Head of caudate nucleus (tissue), 42 donors: Measurements from ENCODE around the gene FAM216A.
"Not testable (repeated sequence)": the region's sequence is repeated elsewhere in the genome, so short reads cannot be mapped to it uniquely, and the experiment has no call there.

Experiments used
- DNase-seq, 42 donors: peaks; one replicate each; pipeline versions ENCODE4 v3.0.0 to v3.0.0-alpha.2; 2020 to 2021; ENCODE audit warnings: mixed read lengths in 7 of 42
- intact Hi-C: fragments of 100-400 bp; cut with DNase I; formaldehyde crosslinking; loops from one replicate; pipeline ENCODE4 v1.15.0; 2022

FAM216A gene, protein sequence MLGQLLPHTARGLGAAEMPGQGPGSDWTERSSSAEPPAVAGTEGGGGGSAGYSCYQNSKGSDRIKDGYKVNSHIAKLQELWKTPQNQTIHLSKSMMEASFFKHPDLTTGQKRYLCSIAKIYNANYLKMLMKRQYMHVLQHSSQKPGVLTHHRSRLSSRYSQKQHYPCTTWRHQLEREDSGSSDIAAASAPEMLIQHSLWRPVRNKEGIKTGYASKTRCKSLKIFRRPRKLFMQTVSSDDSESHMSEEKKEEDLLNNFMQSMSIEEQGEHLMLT

DNA sequence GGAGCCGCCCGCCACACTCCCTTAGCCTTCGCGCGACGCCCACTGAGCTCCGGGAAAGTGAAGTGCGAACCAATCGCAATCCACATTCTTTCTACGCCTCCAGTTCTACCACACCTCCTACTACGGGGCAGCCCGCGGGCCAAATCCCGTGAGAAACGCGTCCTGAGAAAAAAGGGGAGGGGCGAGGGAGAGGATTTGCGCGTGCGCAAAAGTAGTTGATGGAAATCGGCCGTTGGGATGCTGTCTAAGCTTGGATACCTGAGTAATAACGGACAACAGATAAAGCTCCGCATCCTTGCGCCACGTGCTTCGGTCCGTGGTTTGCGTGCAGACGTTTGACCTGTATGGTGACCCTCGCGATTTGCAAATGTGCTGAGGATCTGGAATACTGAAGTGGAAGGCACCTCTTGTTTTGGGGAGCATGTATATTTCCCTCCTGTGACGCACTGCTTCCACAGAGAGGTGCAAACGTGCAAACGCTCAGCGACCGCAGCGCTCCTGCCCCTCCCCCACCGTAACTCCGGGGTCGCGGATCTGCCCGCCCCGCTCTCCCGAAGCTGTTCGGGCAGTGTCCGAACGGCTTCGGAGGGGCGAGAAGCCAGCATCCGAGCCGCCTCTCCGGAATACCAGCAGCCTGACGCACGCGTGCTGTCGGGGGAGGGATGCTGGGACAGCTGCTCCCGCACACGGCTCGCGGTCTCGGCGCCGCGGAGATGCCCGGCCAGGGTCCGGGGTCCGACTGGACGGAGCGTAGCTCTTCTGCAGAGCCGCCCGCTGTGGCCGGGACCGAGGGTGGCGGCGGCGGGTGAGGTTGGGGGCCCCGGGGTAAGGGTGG lies at the start of gene FAM216A, which contains the start of gene GPN3:
Gene FAM216A, plus strand, starts transcription at position 632 of the 835 bp plus-strand sequence. Its CDS starts 31 bp downstream, at position 663.
Gene GPN3, minus strand, starts transcription at position 44 of the 835 bp plus-strand sequence. CDS start 54 bp downstream, outside the sequence.
- peak; percentile 93 to 99 (median 97) for DNase-seq
- intact Hi-C loops = loop anchor here (1.0 to 5.0 kb wide), 2 partner anchors 34 to 114 kb away; partner anchors contain the start of genes PPTC7, RAD9B and VPS29

- DNase-seq, intact Hi-C loops: not testable (repeated sequence)
Observed at GRCh38 chr12:110420644-110421043, 48.0 kb upstream of the FAM216A start.

GRCh38 chr12:110421159-110421661 lies 47.4 kb upstream of the FAM216A start:
- no peak for DNase-seq
- intact Hi-C loops = no loop called here

GRCh38 chr12:110421701-110422100 lies 46.9 kb upstream of the FAM216A start:
- no peak for DNase-seq
- intact Hi-C loops = no loop called here

GRCh38 chr12:110424237-110424636 lies 44.4 kb upstream of the FAM216A start:
- intact Hi-C loops = no loop called here
- DNase-seq = no peak

GRCh38 chr12:110426406-110426805 lies 42.2 kb upstream of the FAM216A start:
- intact Hi-C loops = no loop called here

DNA sequence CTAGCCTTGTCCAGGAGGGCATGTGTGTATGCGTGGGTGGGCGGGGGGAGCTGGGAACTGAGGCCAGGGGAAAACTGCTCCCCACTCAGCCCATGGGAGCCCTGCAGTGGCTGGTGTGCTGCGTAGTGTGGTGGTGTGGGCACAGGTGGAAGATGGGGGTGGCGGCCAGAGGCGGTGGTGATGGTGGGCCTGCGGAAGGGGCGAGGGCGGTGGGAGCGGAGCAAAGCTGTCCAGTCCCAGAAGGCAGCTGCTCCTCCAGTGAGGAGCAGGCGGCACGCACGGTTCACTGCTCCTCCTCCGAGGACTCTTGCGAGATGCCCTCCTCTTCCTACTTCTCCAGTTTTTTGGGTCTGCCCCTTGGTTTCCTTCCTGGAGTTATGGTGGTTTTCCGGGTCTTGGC lies 39.0 kb upstream of the FAM216A start:
- not testable (repeated sequence) for DNase-seq

More at GRCh38 chr12:110426406-110426805, 42.2 kb upstream of the FAM216A start:
- no peak for DNase-seq

GRCh38 chr12:110431957-110432587 lies 36.6 kb upstream of the FAM216A start:
- peak in 1 of 42 donors; percentile 41 for DNase-seq
- intact Hi-C loops = loop anchor here (5.0 to 10.0 kb wide), 2 partner anchors 147 to 325 kb away; partner anchors contain the start of gene ATP2A2

More for the DNA sequence above, 39.0 kb upstream of the FAM216A start:
- intact Hi-C loops = loop anchor here (5.0 to 10.0 kb wide), 2 partner anchors 145 to 322 kb away; partner anchors contain the start of gene ATP2A2

DNA sequence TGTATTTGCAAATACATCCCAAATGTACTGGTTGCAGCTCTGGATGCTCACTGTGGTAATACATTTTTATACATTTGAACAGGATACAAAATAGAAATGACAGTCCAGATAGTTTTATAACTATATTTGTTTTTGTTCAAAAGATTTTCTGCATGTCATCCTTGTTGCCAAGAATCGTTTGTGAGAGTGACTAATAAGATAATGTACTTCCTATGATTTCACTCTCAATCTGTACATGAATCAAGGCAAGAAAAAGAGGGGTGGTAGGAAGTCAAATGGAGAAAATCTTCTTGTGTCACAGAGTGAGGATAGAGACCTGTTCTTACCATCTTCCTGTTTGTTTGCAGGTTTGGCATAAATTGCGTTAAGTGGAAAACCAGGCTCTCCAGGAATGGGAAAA lies 32.4 kb upstream of the FAM216A start:
- no peak for DNase-seq

GRCh38 chr12:110444455-110444854 lies 24.2 kb upstream of the FAM216A start:
- no peak for DNase-seq

More for the DNA sequence above, 32.4 kb upstream of the FAM216A start:
- intact Hi-C loops = loop anchor here (10.0 kb wide), 1 partner anchor 151 kb away; the partner anchor contains the start of gene ATP2A2

GRCh38 chr12:110449799-110450497 lies 18.7 kb upstream of the FAM216A start, which contains the start of gene ARPC3:
TSS of gene ARPC3 (minus strand) at chr12:110450337. CDS start at chr12:110450260, 77 bp downstream.
- peak; percentile 88 to 98 (median 95) for DNase-seq

More at GRCh38 chr12:110444455-110444854, 24.2 kb upstream of the FAM216A start:
- intact Hi-C loops = no loop called here

DNA sequence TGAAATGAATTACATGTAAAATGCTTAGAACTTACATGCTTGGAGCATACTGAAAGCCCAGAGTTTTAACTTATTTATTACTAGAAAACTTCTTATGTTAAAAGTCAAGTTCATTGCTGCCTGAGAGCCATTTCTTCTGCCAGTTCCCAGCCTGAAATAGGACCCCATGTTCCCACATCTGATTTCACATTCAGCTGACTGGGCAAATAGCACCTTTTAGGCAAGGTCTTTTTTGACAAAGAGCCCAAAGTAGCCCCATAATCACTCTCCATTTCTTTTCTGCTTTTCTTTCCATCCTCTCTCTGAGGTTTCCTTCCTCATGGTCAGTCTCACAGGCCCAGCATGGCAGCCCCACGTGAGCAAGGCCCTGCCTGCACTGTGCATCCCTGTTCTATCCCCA lies 17.4 kb upstream of the FAM216A start:
- peak in 1 of 42 donors; percentile 38 for DNase-seq
- intact Hi-C loops = loop anchor here (5.0 kb wide), 1 partner anchor 151 kb away; no protein-coding TSS in a partner anchor

More at GRCh38 chr12:110449799-110450497, 18.7 kb upstream of the FAM216A start, which contains the start of gene ARPC3:
- intact Hi-C loops = loop anchor here (5.0 kb wide), 1 partner anchor 152 kb away; no protein-coding TSS in a partner anchor

GRCh38 chr12:110453569-110454296 lies 14.9 kb upstream of the FAM216A start:
- intact Hi-C loops = loop anchor here (5.0 kb wide), 1 partner anchor 149 kb away; no protein-coding TSS in a partner anchor
- no peak for DNase-seq

GRCh38 chr12:110458756-110459155 lies 9.9 kb upstream of the FAM216A start:
- DNase-seq = peak in 6 of 42 donors; percentile 13 to 24 (median 16)
- intact Hi-C loops = no loop called here

DNA sequence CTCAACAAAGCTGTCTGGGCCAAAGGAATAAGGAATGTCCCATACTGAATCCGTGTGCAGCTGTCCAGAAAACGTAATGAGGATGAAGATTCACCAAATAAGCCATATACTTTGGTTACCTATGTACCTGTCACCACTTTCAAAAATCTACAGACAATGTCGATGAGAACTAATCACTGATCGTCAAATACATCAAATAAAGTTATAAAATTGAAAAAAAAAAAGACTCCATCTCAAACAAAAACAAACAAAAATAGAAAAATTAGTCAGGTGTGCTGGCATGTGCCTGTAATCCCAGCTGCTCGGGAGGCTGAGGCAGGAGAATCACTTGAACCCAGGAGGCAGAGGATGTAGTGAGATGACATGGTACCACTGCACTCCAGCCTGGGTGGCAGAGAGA lies 7.5 kb upstream of the FAM216A start:
- DNase-seq, intact Hi-C loops: not testable (repeated sequence)

- intact Hi-C loops = loop anchor here (5.0 kb wide), 1 partner anchor 117 kb away; the partner anchor contains the start of gene PPTC7
- no peak for DNase-seq
Observed at GRCh38 chr12:110465024-110465423, 3.6 kb upstream of the FAM216A start.

- intact Hi-C loops = loop anchor here (5.0 kb wide), 1 partner anchor 117 kb away; the partner anchor contains the start of gene PPTC7
- not testable (repeated sequence) for DNase-seq
Observed at GRCh38 chr12:110465765-110466164, 2.9 kb upstream of the FAM216A start.
